ENCODE measurements around the gene EXD3. TPM values are rescaled to one million over a fixed set of nuclear protein-coding genes. Genes with fewer than 3 reads are reported as not detected.

Gene EXD3
- total and polyA plus RNA-seq, 2 of the 4 experiments (the other 2 are of a cell fraction), result 1.1 to 7.4 TPM

- no peaks in the 10 kb centered on the region for H3K79me1 ChIP-seq (ENCODE audit: low read depth in 1 of 2, low read length in 2 of 2)
- H3K36me3 ChIP-seq (ENCODE audit: control insufficient read depth, insufficient read depth, low read length), result no peaks in the 10 kb centered on the region
- ChIA-PET POLR2A (ENCODE audit: unreplicated experiment) (no interaction called here), CTCF (no interaction called here)
- no peak overlapping the region for H3K27ac ChIP-seq (ENCODE audit: insufficient read depth, low read length)
- no peak overlapping the region for H3K23ac ChIP-seq (ENCODE audit: low read depth, low read length)
- H3K4ac ChIP-seq (ENCODE audit: low read depth, low read length), result no peak overlapping the region
- H2BK5ac ChIP-seq (ENCODE audit: low read depth, low read length, poor library complexity, severe bottlenecking), result no peak overlapping the region
- intact Hi-C loops (cut with micrococcal nuclease) (no loop called here), dilution Hi-C loops (cut with HindIII; ENCODE audit: low sequenced_read_pairs, unreplicated experiment) (no loop called here), in situ Hi-C loops (cut with MboI; ENCODE audit: low sequenced_read_pairs) (no loop called here)
- no peak overlapping the region for H3K18ac ChIP-seq (ENCODE audit: low read depth, low read length)
- H2AK9ac ChIP-seq (replicated peaks; ENCODE audit: low read depth, low read length, poor library complexity), result no peak overlapping the region
- H3K4me1 ChIP-seq (ENCODE audit: control insufficient read depth, insufficient read depth, low read length), result peaks cover 5% of the 10 kb centered on the region; the same call in 1 of the 2 replicates
- DNase-seq (no peak), ATAC-seq (ENCODE audit: low read depth) (no peak)
- no peak overlapping the region for H2BK20ac ChIP-seq (ENCODE audit: low read depth, low read length)
- H3K4me2 ChIP-seq (ENCODE audit: low read depth, low read length), result no peak overlapping the region
- H3K14ac ChIP-seq (replicated peaks; ENCODE audit: low read depth, low read length), result no peak overlapping the region
- H2AK5ac ChIP-seq (ENCODE audit: low read depth, low read length), result no peak overlapping the region
- no peak overlapping the region for H4K5ac ChIP-seq (ENCODE audit: low read depth, low read length)
- no peak overlapping the region for H3K4me3 ChIP-seq (ENCODE audit: insufficient read depth, low read depth, low read length)
- no peaks in the 10 kb centered on the region; the same call in 1 of the 2 replicates for H4K20me1 ChIP-seq (ENCODE audit: insufficient read depth, low read length)
- no peak overlapping the region for H2BK120ac ChIP-seq (ENCODE audit: low read depth, low read length)
- no peak overlapping the region for H3K9ac ChIP-seq (ENCODE audit: low read depth, low read length)
- peaks cover 2% of the 10 kb centered on the region; the same call in 1 of the 2 replicates for H3K9me3 ChIP-seq (ENCODE audit: control insufficient read depth, insufficient read depth, low read length)
- H2AFZ ChIP-seq (replicated peaks; ENCODE audit: low read length, poor library complexity), result no peak overlapping the region
- no peaks in the 10 kb centered on the region for H3K27me3 ChIP-seq (ENCODE audit: control insufficient read depth, insufficient read depth, low read length)
- TF ChIP-seq RCOR1 (IDR thresholded peaks at IDR 0.05; ENCODE audit: insufficient replicate concordance, low read length) (no peak), CEBPB (IDR thresholded peaks at IDR 0.05; ENCODE audit: low read depth, low read length) (no peak), SMC3 (IDR thresholded peaks at IDR 0.05; ENCODE audit: low read depth, low read length) (no peak), POLR2A (IDR thresholded peaks at IDR 0.05; ENCODE audit: low read depth, low read length) (no peak), MAZ (IDR thresholded peaks at IDR 0.05; ENCODE audit: borderline replicate concordance, low read depth, low read length) (no peak), CTCF (conservative IDR thresholded peaks at IDR 0.05; ENCODE audit: low read depth, low read length) (no peak), RAD21 (IDR thresholded peaks at IDR 0.05; ENCODE audit: low read length) (no peak), BHLHE40 (IDR thresholded peaks at IDR 0.05; ENCODE audit: low read depth, low read length) (no peak), CHD1 (IDR thresholded peaks at IDR 0.05; ENCODE audit: low read depth, low read length) (no peak), MAFK (IDR thresholded peaks at IDR 0.05; ENCODE audit: low read depth, low read length) (no peak), FOS (IDR thresholded peaks at IDR 0.05; ENCODE audit: low read depth, low read length) (no peak), ELK1 (IDR thresholded peaks at IDR 0.05; ENCODE audit: borderline replicate concordance, low read depth, low read length) (no peak)
- no peak overlapping the region for H4K91ac ChIP-seq (ENCODE audit: insufficient read depth, low read depth, low read length)
- no peak overlapping the region for H3K56ac ChIP-seq (ENCODE audit: extremely low read depth, insufficient read depth, low read length)
- no peak overlapping the region for H2BK15ac ChIP-seq (ENCODE audit: low read depth, low read length)
- WGBS, 2 experiments (ENCODE audit: extremely low coverage in 2 of 2, insufficient read length in 1 of 2), result 90% methylated on average over 7 of the region's 12 CpGs; no CpG with 5 or more reads in 1 of the 2 experiments
- no TSS peak for BruUV-seq (replicated peaks)
- H3K9me1 ChIP-seq (ENCODE audit: insufficient read depth, low read length), result no peaks in the 10 kb centered on the region
- H4K8ac ChIP-seq (ENCODE audit: low read depth in 2 of 2, low read length in 2 of 2), result no peak overlapping the region
Measured at GRCh38 chr9:137379761-137380161, 43.2 kb downstream of the EXD3 start.

Data from IMR-90 (cell line).